ENCODE measurements around the gene MAN2A2.
"Not testable (repeated sequence)": the region's sequence is repeated elsewhere in the genome, so short reads cannot be mapped to it uniquely, and the experiment has no call there.

The MAN2A2 gene

GRCh38 chr15:90905306-90906180 is 2.4 kb downstream of the MAN2A2 start:
- DNase-seq, result no peak

DNA sequence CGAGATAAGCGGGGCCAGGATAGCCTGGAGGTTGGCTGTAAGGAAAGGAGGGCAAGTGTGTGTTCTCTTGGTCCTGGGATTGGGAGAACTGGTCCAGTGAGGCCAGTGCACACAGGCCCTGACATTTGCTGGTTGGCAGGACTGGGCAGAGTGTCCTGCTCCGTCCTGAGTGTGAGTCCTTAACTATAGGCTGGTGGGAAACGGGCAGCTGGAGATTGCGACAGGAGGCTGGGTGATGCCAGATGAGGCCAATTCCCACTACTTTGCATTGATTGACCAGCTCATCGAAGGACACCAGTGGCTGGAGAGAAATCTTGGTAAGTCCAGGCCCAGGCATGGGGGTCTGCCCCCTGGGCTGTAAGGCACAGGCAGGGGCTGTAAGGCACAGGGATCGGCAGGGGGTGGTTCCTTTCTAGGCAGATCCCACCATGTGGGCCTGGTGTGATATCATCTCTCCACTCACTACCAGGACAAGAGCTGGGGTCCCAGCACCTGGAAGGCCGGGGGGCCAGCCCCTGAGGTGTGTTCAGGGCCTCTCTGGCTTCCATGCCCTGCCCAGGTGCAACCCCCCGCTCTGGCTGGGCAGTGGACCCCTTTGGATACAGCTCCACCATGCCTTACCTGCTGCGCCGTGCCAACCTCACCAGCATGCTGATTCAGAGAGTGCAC is 3.2 kb downstream of the MAN2A2 start:
- DNase-seq, result no peak

DNA sequence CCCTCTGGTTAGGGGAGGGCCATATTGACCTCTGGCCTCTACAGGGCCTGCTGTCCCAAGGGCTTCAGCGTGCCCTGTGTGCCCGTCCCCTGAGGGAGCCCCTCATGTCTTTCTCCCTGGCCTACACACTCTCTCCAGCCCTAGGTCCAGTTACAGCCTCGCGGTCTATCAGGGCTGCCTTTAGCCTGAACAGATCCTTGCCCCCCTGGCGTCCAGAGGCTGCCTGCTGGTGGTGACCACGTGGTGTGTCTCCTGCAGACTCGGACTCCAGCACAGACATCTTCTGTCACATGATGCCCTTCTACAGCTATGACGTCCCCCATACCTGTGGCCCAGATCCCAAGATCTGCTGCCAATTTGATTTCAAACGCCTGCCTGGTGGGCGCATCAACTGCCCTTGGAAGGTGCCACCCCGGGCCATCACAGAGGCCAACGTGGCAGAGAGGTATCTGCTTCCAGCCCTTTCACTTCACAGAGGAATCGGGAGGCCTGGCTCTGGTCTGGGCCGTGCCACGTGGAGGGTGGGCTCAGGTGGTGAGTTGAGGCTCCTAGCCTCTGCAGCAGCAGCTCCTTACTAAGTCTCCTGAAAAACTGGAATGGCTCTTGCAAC is 4.1 kb downstream of the MAN2A2 start:
- no peak for DNase-seq

GRCh38 chr15:90907838-90908507 is 4.9 kb downstream of the MAN2A2 start:
- DNase-seq, result no peak

GRCh38 chr15:90909449-90909848 is 6.3 kb downstream of the MAN2A2 start:
- not testable (repeated sequence) for DNase-seq

DNA sequence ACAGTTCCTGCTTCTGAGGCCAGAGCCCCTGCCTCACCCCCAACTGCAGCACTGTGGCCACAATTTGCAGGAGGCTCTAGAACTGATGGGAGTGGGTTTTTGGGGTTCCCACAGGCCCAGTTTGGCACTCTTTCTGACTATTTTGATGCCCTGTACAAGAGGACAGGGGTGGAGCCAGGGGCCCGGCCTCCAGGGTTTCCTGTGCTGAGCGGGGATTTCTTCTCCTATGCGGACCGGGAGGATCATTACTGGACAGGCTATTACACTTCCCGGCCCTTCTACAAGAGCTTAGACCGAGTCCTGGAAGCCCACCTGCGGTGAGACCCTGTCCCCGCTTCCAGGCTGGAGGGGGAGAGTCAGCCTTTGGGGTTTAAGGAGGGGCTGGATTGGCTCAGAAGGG is 6.9 kb downstream of the MAN2A2 start:
- no peak for DNase-seq

DNA sequence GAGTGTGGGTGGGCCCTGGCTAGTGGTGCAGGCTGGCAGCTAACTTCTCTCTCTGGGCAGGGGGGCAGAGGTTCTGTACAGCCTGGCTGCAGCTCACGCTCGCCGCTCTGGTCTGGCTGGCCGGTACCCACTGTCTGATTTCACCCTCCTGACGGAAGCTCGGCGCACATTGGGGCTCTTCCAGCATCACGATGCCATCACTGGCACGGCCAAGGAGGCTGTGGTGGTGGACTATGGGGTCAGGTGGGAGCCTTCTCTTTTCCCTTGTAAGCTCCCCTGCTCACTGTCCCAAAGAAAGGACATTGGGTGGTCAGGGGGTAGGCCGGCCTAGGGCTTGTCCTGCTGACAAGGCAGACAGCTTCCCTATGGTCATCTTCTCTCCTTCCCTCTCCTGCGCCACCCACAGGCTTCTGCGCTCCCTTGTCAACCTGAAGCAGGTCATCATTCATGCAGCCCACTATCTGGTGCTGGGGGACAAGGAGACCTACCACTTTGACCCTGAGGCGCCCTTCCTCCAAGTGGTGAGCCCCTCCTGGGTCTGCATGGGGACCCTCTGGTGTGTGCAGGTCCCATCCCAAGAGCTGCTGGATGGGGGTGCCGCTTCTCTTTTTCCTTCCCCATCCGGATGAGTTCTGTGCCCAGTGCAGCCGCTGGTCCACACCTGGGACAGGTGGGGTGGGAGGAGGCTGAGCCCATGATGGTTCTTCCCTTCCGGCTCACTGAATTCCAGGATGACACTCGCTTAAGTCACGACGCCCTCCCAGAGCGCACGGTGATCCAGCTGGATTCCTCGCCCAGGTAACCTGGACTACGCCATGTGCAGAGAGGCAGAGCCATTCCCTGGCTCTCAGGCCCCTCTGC is 7.6 kb downstream of the MAN2A2 start:
- DNase-seq, result no peak

DNA sequence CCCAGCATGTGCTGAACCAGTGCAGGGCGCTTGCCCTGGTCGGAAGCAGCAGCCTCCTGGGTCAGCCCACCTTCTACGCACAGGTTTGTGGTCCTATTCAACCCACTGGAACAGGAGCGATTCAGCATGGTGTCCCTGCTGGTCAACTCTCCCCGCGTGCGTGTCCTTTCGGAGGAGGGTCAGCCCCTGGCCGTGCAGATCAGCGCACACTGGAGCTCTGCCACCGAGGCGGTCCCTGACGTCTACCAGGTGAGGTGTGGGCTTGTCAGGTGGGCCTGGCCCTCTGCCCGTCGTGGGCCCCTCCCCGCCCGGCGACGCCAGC is 8.2 kb downstream of the MAN2A2 start:
- DNase-seq, result no peak

DNA sequence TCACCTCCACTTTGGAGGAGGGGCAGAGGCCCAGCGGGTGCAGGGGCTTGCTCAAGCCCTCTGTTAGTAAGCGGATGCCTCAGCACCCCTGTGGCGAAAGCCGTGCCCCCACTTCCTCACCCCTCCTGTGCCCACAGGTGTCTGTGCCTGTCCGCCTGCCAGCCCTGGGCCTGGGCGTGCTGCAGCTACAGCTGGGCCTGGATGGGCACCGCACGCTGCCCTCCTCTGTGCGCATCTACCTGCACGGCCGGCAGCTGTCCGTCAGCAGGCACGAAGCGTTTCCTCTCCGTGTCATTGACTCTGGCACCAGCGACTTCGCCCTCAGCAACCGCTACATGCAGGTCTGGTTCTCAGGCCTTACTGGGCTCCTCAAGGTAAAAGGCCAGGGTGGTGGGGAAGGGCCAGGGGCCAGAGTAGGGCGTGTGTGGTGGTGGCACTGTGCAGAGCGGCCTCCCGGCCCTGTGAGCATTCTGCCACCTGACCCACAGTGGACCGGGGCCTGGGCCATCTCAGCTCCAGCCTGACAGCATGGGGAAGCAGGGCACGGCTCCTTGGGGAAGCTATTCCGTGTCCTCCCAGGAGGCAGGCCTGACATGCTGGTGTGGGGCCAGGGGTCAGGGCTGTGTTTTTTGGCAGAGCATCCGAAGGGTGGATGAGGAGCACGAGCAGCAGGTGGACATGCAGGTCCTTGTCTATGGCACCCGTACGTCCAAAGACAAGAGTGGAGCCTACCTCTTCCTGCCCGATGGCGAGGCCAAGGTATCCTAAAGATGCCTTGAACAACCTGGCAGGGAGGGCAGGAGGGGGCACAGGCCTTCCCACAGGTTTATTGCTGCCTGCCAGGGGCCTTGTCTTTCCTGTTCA is 9.0 kb downstream of the MAN2A2 start:
- DNase-seq, result no peak

DNA sequence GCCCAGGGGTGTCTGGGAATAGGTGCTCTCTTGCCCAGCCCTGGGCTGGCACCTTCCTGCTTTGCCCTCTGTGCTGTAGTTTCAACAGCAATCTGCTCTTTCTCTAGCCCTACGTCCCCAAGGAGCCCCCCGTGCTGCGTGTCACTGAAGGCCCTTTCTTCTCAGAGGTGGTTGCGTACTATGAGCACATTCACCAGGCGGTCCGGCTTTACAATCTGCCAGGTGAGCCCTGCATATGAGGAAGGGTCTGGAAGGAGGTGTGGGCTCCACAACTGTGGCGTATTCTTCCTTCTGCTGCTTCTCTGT is 9.6 kb downstream of the MAN2A2 start:
- no peak for DNase-seq

- no peak for DNase-seq
Observed at GRCh38 chr15:90913398-90913944, 10.4 kb downstream of the MAN2A2 start.

- no peak for DNase-seq
Observed at GRCh38 chr15:90914305-90915080, 11.4 kb downstream of the MAN2A2 start.

- no peak for DNase-seq
Observed at GRCh38 chr15:90915216-90915807, 12.2 kb downstream of the MAN2A2 start.

DNA sequence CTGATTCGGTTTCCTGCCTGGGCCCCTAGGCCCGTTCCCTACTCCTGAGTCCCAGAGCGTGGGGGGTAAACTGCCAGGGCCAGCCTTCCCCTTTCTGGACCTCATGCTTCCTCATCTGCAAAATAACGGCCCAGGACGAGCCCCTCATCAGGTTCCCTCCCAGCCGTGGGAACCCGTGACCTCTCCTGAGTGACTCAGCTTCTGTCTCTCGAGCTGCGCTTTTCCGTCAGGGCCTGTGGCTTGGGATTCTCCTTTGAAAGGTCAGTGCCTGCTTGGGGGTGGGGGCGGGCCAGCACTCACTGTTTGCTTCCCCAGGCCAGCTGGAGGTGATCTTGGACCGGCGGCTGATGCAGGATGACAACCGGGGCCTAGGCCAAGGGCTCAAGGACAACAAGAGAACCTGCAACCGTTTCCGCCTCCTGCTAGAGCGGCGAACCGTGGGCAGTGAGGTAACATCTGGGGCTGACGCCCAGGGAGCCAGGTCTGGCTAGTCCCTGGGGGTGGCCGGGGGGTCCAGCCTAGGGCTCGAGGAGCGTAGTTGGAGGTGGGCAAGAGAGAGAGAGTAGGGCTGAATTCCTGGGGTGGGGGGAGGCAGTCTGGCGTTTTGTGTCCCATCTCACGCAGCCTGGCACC is 12.8 kb downstream of the MAN2A2 start:
- no peak for DNase-seq

GRCh38 chr15:90916461-90916860 is 13.4 kb downstream of the MAN2A2 start:
- no peak for DNase-seq

DNA sequence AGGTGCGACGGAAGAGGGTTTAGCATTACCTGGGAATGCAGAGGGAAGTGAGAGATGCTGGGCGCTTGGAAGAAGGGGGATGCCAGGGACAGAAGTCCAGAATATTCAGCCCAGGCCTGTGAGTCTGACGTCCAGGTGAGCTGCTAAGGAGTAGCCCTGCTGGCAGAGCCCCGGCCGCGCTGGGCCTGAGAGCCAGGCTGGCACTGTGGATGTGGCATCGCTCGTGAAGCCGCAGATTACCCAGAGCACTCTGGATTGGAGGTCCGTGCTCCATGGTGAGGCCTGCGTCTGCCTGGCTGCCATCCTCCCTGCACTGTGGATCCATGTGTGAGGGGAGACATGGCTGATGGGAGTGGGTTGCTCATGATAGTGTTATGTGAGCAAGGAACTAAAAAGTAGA is 14.5 kb downstream of the MAN2A2 start:
- no peak for DNase-seq

GRCh38 chr15:90918034-90918788 is 15.1 kb downstream of the MAN2A2 start:
- no peak for DNase-seq

DNA sequence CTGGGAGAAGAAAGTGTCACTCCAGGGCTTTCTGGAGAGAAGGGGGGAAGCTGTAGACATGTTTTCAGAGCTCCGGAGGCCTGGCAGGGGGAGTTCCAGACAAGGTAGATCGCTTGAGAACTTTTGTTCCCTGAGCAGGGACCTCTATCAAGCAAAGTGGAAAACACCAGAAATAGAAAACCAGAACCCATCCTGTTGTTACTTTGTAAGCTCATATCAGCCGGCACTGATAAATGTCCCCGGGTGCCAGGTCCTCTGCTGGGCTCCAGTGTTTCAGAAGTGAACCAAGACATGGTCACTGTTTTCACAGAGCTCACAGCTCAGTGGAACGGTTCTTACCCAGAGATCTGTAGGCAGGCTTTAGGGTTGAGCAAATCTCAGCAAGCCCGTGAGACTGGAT is 15.7 kb downstream of the MAN2A2 start:
- DNase-seq, result no peak

GRCh38 chr15:90921887-90922286 is 18.8 kb downstream of the MAN2A2 start:
- no peak for DNase-seq

Measured in activated CD4-positive, alpha-beta T cell treated with anti-CD3 and anti-CD28 coated beads, Interleukin-2, amount 50 U/mL, for 4 hours (primary cell).